ENCODE results near the gene EFNA5. TPM values are rescaled to one million over a fixed set of nuclear protein-coding genes. Genes with fewer than 3 reads are reported as not detected.

EFNA5 gene
- total and polyA plus RNA-seq, 2 of the 13 experiments (the other 11 are each of a cell fraction or from before 2014, with no cell fraction given): not detected

DNA sequence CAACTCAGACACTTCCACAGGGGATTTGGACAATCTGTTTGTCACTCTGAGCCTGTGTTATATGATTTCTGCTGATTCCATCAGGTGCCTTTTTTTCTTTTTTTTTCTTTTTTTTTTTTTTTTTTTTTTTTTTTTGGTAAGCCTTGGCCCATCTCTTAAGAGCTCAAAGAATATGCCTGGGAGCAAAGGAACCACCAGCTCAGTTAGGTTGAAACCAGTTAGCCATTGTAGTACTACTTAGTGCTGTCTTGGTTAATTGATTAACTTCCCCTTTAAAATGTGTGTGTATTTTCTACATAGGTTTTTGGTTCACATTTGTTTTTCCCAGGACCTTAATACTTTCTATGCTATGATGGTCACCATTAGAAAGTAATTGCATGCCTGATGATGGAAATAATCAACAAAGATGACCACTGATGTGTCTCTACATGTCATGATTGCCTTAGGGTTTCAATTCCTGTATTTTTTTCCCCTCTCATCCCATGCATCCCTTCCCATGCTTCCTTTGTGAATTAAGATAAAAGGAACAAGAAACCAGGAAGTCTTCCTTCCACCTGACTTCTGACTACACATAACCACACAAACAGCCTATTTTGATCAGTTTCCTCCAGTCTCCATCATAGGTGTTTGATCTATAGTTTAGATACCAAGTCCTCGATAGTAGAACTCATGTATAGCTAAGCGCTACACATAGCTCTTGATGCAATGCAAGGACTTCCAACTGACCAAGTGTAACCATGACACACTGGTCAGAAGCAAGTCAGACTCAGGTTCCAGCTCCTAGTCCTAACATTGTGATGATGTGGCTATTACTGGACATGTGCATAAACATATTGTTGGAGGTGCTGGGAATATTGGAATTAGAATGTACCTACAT lies 306.1 kb downstream of the EFNA5 start (continued):
- TF ChIP-seq, protein P1, sequence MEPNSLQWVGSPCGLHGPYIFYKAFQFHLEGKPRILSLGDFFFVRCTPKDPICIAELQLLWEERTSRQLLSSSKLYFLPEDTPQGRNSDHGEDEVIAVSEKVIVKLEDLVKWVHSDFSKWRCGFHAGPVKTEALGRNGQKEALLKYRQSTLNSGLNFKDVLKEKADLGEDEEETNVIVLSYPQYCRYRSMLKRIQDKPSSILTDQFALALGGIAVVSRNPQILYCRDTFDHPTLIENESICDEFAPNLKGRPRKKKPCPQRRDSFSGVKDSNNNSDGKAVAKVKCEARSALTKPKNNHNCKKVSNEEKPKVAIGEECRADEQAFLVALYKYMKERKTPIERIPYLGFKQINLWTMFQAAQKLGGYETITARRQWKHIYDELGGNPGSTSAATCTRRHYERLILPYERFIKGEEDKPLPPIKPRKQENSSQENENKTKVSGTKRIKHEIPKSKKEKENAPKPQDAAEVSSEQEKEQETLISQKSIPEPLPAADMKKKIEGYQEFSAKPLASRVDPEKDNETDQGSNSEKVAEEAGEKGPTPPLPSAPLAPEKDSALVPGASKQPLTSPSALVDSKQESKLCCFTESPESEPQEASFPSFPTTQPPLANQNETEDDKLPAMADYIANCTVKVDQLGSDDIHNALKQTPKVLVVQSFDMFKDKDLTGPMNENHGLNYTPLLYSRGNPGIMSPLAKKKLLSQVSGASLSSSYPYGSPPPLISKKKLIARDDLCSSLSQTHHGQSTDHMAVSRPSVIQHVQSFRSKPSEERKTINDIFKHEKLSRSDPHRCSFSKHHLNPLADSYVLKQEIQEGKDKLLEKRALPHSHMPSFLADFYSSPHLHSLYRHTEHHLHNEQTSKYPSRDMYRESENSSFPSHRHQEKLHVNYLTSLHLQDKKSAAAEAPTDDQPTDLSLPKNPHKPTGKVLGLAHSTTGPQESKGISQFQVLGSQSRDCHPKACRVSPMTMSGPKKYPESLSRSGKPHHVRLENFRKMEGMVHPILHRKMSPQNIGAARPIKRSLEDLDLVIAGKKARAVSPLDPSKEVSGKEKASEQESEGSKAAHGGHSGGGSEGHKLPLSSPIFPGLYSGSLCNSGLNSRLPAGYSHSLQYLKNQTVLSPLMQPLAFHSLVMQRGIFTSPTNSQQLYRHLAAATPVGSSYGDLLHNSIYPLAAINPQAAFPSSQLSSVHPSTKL (CRISPR knock-in tag; IDR thresholded peaks at IDR 0.05): no peak
- no peak for TF ChIP-seq EEA1 (CRISPR knock-in tag; IDR thresholded peaks at IDR 0.05; ENCODE audit: borderline replicate concordance)
- no peak for TF ChIP-seq ZKSCAN5 (CRISPR knock-in tag; IDR thresholded peaks at IDR 0.05)
- no peak for TF ChIP-seq KDM3A (CRISPR knock-in tag; IDR thresholded peaks at IDR 0.05; ENCODE audit: low read depth)
- TF ChIP-seq ZIK1 (CRISPR knock-in tag; IDR thresholded peaks at IDR 0.05; ENCODE audit: borderline replicate concordance, low read depth): no peak
- TF ChIP-seq ZNF549 (CRISPR knock-in tag; IDR thresholded peaks at IDR 0.05): no peak
- TF ChIP-seq ZFP1 (CRISPR knock-in tag; IDR thresholded peaks at IDR 0.05): no peak

DNA sequence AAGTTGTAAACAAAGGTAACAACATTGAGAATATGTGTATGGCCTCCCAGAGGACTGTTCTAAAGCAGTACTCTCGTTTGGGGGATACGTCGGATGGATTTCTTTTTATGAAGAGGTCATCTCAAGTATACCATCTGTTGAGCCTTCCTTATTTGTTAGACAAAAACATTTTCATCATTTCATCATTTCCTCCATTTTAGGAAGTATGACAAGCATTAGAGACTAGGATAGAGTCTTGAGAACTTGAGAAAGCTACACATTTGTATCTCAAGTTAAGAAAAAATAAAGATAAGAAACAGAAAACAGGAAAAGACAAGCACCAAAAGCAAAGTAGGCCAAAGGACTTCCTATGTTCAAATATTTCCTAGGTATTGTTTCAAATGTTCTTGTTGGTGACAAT lies 307.0 kb downstream of the EFNA5 start:
- ATAC-seq (no peak), DNase-seq (ENCODE audit: low spot score) (no peak), FAIRE-seq (no peak)
- intact Hi-C loops (cut with micrococcal nuclease; ENCODE audit: unreplicated experiment): no loop called here
- in situ Hi-C loops (cut with HindIII; ENCODE audit: extremely low pct_ligation_motif_present, low pct_unique_long_range_greater_than_20kb): no loop called here
- H3K9me3 ChIP-seq (ENCODE audit: low read length): no peaks in the 10 kb centered on the region
- H3K4me2 ChIP-seq (ENCODE audit: low read depth, low read length): no peak overlapping the region
- no peak overlapping the region for H3K9ac ChIP-seq (ENCODE audit: insufficient read depth, low read depth, low read length)
- H3K4me3 ChIP-seq (replicated peaks in 1 of 3; ENCODE audit: insufficient read depth in 1 of 3, low read depth in 2 of 3, low read length in 3 of 3): no peak overlapping the region
- WGBS (ENCODE audit: low lambda C conversion rate): 21% methylated on average over 3 of the region's 3 CpGs
- no peaks in the 10 kb centered on the region for H3K4me1 ChIP-seq (ENCODE audit: insufficient read depth, low read length)
- H4K20me1 ChIP-seq (ENCODE audit: insufficient read depth, low read length): no peaks in the 10 kb centered on the region
- H3K36me3 ChIP-seq (replicated peaks in 1 of 2; ENCODE audit: control insufficient read depth in 1 of 2, insufficient read depth in 2 of 2, low read length in 2 of 2): no peaks in the 10 kb centered on the region
- no peak overlapping the region for H3K27ac ChIP-seq (ENCODE audit: extremely low read length, insufficient read depth, low read length)
- CTCF ChIA-PET (ENCODE audit: low intra/inter-chr PET ratio, low total read pairs): no interaction called here
- H3K79me2 ChIP-seq (ENCODE audit: insufficient read depth, low read length): no peaks in the 10 kb centered on the region
- no peak overlapping the region for H2AFZ ChIP-seq (ENCODE audit: low read length)
- no TSS peak for BruUV-seq (replicated peaks)
- POLR2A ChIA-PET: no interaction called here
- no peaks in the 10 kb centered on the region for H3K27me3 ChIP-seq (ENCODE audit: control insufficient read depth in 1 of 2, insufficient read depth in 2 of 2, low read length in 2 of 2)
- TF ChIP-seq SMARCC2 (IDR thresholded peaks at IDR 0.05): no peak
- no peak for TF ChIP-seq ZNF329 (CRISPR knock-in tag; IDR thresholded peaks at IDR 0.05; ENCODE audit: low read depth)
- TF ChIP-seq TOE1 (CRISPR knock-in tag; IDR thresholded peaks at IDR 0.05): no peak
- no peak for TF ChIP-seq ZBTB49 (CRISPR knock-in tag; IDR thresholded peaks at IDR 0.05; ENCODE audit: borderline replicate concordance)
- no peak for TF ChIP-seq PHB2 (IDR thresholded peaks at IDR 0.05; ENCODE audit: partially characterized antibody)
- no peak for TF ChIP-seq ZNF570 (CRISPR knock-in tag; IDR thresholded peaks at IDR 0.05; ENCODE audit: borderline replicate concordance)
- TF ChIP-seq GMEB2 (CRISPR knock-in tag; IDR thresholded peaks at IDR 0.05; ENCODE audit: low read depth): no peak
- no peak for TF ChIP-seq SRY (CRISPR knock-in tag; IDR thresholded peaks at IDR 0.05)
- no peak for TF ChIP-seq ZNF138 (CRISPR knock-in tag; IDR thresholded peaks at IDR 0.05; ENCODE audit: low read depth)

All from HepG2 (cell line).